Stomach (tissue), 9 donors: ENCODE data around the gene C1QL1. TPM values are rescaled to one million over a fixed set of nuclear protein-coding genes. Genes with fewer than 3 reads are reported as not detected.

ENCODE experiments used
- DNase-seq, 2 donors: peaks; one replicate each; pipeline versions ENCODE4 v3.0.0 to v3.0.0-alpha.2; 2013 to 2019
- H3K27ac ChIP-seq, 5 donors: fragments of 200-600 bp in 4 of 5; sonication (generic) in 4 of 5; one replicate each; pipeline ENCODE4 v1.5.1; 2013 to 2019; ENCODE audit warnings: mild to moderate bottlenecking in 1 of 5, moderate library complexity in 1 of 5
- H3K27me3 ChIP-seq, 3 donors: fragments of 200-600 bp; sonication (generic); one replicate each; pipeline ENCODE4 v1.5.1; 2017 to 2019; ENCODE audit warnings: mixed run types in 1 of 3
- H3K36me3 ChIP-seq, 4 donors: fragments of 200-600 bp; sonication (generic); 1 replicate in 3 of 4; 2 replicates in 1 of 4; pipeline ENCODE4 v1.5.1; 2016 to 2019
- H3K4me1 ChIP-seq, 4 donors: fragments of 200-600 bp; sonication (generic); one replicate each; pipeline ENCODE4 v1.5.1; 2016 to 2019
- H3K4me3 ChIP-seq, 4 donors: fragments of 200-600 bp; sonication (generic) in 3 of 4; one replicate each; pipeline ENCODE4 v1.5.1; 2016 to 2019; ENCODE audit warnings: mild to moderate bottlenecking in 1 of 4
- H3K9me3 ChIP-seq, 4 donors: fragments of 200-600 bp; sonication (generic); one replicate each; pipeline ENCODE4 v1.5.1; 2016 to 2019
- CTCF ChIP-seq, 7 experiments: fragments of 450-650 bp in 4 of 7; fragments of 200-600 bp in 3 of 7; sonication (generic) in 3 of 7; IDR thresholded peaks; one replicate each; pipeline ENCODE4 v1.5.1; 2016 to 2019; ENCODE audit warnings: antibody characterized with exemption in 7 of 7, control low read depth in 2 of 7, mild to moderate bottlenecking in 1 of 7
- EP300 ChIP-seq: sonication (generic); formaldehyde crosslinking; IDR thresholded peaks from one replicate; pipeline ENCODE4 v1.6.1; 2017; ENCODE audit warnings: antibody characterized with exemption
- POLR2A ChIP-seq, 4 donors: fragments of 450-650 bp; IDR thresholded peaks; one replicate each; pipeline ENCODE4 v1.6.1; 2016; ENCODE audit warnings: antibody characterized with exemption in 4 of 4, control low read depth in 2 of 4, mild to moderate bottlenecking in 1 of 4, moderate library complexity in 1 of 4
- POLR2AphosphoS5 ChIP-seq, 3 donors: sonication (generic); formaldehyde crosslinking; IDR thresholded peaks; one replicate each; pipeline ENCODE4 v1.6.1; 2016; ENCODE audit warnings: antibody characterized with exemption in 3 of 3
- WGBS, 5 donors: extraction: QIAGEN DNeasy Blood & Tissue Kit in 3 of 5; methylation state at CpG; one replicate each; pipeline versions ENCODE4 v1.1.5 to v1.1.7; 2013 to 2018; 5-methylcytosine and 5-hydroxymethylcytosine counted together
- intact Hi-C: fragments of 100-400 bp; cut with DNase I; formaldehyde crosslinking; loops from one replicate; pipeline ENCODE4 v1.15.1; 2023; ENCODE audit warnings: low total_unique reads
- polyA plus RNA-seq, 3 donors: library from polyadenylated mRNA; stranded (reverse); fragments of 200-250 nt; gene quantifications; one replicate each; pipeline ENCODE4 v1.2.3, GENCODE V29; 2013
- total RNA-seq, 5 donors: library from RNA; depleted of rRNA; stranded (reverse); fragments of >200 nt; gene quantifications; one replicate each; pipeline versions ENCODE4 v1.1.0 to v1.2.3, GENCODE V29; 2014 to 2016
- donor health status: healthy with polysubstance abuse.
- donor health status: Bipolar disorder and iron deficiency.
- donor health status: healthy.

C1QL1 gene
- total and polyA plus RNA-seq, 8 donors, result 2.2 to 16.3 (median 5.2) TPM; not detected in 1

GRCh38 chr17:45013021-45013997, 45.2 kb upstream of the C1QL1 start:
- 62 to 73% (median 67%) methylated on average over 14 to 17 of the region's 17 CpGs for WGBS, 5 donors
- peaks cover 0 to 15% (median 0%) of the 10 kb centered on the region in 3 donors for H3K27me3 ChIP-seq
- intact Hi-C loops, result no loop called here
- TF ChIP-seq POLR2AphosphoS5 (IDR thresholded peaks at IDR 0.05) (no peak), POLR2A (IDR thresholded peaks at IDR 0.05) (no peak), EP300 (no peak), CTCF (IDR thresholded peaks at IDR 0.05) (no peak)
- no peaks in the 10 kb centered on the region for H3K9me3 ChIP-seq
- H3K36me3 ChIP-seq, result no peaks in the 10 kb centered on the region
- DNase-seq, result peak in 1 of 2 donors; percentile 69
- no peak overlapping the region for H3K4me3 ChIP-seq
- H3K4me1 ChIP-seq, result peaks cover 0 to 16% (median 6%) of the 10 kb centered on the region in 4 donors
- peak overlapping the region in 2 of 5 donors; percentile 7 to 30 for H3K27ac ChIP-seq

GRCh38 chr17:45011767-45012166, 43.7 kb upstream of the C1QL1 start:
- TF ChIP-seq CTCF (IDR thresholded peaks at IDR 0.05), result no peak
- TF ChIP-seq EP300, result no peak
- TF ChIP-seq POLR2AphosphoS5 (IDR thresholded peaks at IDR 0.05), result no peak
- TF ChIP-seq POLR2A (IDR thresholded peaks at IDR 0.05), result no peak
- 86 to 100% (median 95%) methylated on average over 1 of the region's 1 CpG for WGBS, 5 donors
- no peak for DNase-seq
- Histone ChIP-seq H3K4me1 (peaks cover 0 to 12% (median 4%) of the 10 kb centered on the region in 4 donors), H3K4me3 (no peak overlapping the region), H3K27ac (no peak overlapping the region), H3K9me3 (no peaks in the 10 kb centered on the region), H3K27me3 (peaks cover 0 to 12% (median 0%) of the 10 kb centered on the region in 3 donors), H3K36me3 (no peaks in the 10 kb centered on the region)
- intact Hi-C loops, result no loop called here

GRCh38 chr17:45009676-45010467, 41.8 kb upstream of the C1QL1 start:
- Histone ChIP-seq H3K4me3 (no peak overlapping the region), H3K9me3 (no peaks in the 10 kb centered on the region), H3K4me1 (peaks cover 0 to 12% (median 4%) of the 10 kb centered on the region in 4 donors), H3K36me3 (no peaks in the 10 kb centered on the region), H3K27ac (no peak overlapping the region), H3K27me3 (peaks cover 0 to 18% (median 0%) of the 10 kb centered on the region in 3 donors)
- DNase-seq, result peak in 1 of 2 donors; percentile 22
- intact Hi-C loops, result no loop called here
- TF ChIP-seq EP300 (no peak), CTCF (IDR thresholded peaks at IDR 0.05) (no peak), POLR2A (IDR thresholded peaks at IDR 0.05) (no peak), POLR2AphosphoS5 (IDR thresholded peaks at IDR 0.05) (no peak)
- 62 to 67% (median 65%) methylated on average over 13 of the region's 13 CpGs for WGBS, 5 donors

- H3K27me3 ChIP-seq, result peaks cover 0 to 18% (median 0%) of the 10 kb centered on the region in 3 donors
- whole genome bisulfite sequencing, 5 donors, result 61 to 72% (median 68%) methylated on average over 10 of the region's 10 CpGs
- intact Hi-C loops, result no loop called here
- DNase-seq, result no peak
- H3K4me3 ChIP-seq, result no peak overlapping the region
- no peaks in the 10 kb centered on the region for H3K9me3 ChIP-seq
- TF ChIP-seq EP300 (no peak), CTCF (IDR thresholded peaks at IDR 0.05) (no peak), POLR2AphosphoS5 (IDR thresholded peaks at IDR 0.05) (no peak), POLR2A (IDR thresholded peaks at IDR 0.05) (no peak)
- no peaks in the 10 kb centered on the region for H3K36me3 ChIP-seq
- no peak overlapping the region for H3K27ac ChIP-seq
- H3K4me1 ChIP-seq, result peaks cover 0 to 9% (median 3%) of the 10 kb centered on the region in 4 donors
Observed at GRCh38 chr17:45008216-45008615, 40.1 kb upstream of the C1QL1 start.
